GM19468 (cell line): ENCODE data around the gene DUSP8.

Source experiments
- ATAC-seq: cut with Tn5 transposase; IDR thresholded peaks from one replicate; pipeline ENCODE4 v1.9.1; 2021; ENCODE audit warnings: mild to moderate bottlenecking, moderate library complexity, moderate number of reproducible peaks; ENCODE audit not compliant: unreplicated experiment; ENCODE audit errors: extremely low read depth

Gene DUSP8

DNA sequence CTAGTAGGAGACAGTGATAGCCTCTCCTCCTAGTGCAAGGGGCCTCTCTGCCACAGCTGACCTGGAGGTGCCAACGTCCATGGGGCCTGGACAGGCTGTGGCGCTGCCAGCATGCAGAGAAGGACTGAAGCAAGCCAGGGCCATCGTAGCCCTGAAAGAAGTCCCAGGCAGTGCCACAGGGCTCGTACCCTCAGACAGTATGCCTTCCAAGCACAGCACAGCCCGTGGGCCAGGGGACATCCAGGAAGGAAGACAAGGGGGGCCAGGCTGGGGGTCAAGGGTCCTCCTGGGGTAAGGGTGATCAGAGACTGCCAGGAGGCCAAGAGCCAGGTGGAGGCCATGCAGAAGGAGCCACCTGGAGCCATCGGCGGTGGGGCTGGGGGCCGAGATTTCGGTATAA, 65.1 kb downstream of the DUSP8 start:
- ATAC-seq = no peak

DNA sequence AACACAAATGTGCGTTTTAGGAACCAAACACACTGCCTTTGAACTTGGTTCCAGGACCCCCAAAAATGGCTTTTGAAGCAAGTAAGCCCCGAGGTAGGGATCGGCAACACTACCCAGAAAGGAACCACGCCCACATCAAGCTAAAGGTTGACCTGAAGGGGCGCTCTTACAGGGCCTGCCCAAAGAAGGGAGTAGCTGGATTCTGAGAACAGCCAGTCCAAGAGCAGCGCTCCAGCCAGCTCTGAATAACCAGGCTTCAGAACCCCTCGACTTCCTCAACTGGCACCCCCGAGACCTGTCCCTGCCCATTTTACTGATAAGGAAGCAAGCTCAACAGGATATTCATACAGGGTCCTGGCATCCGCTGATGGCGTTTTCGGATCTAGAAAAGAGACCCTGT, 66.6 kb downstream of the DUSP8 start:
- ATAC-seq = no peak

- no peak for ATAC-seq
These were observed 67.3 kb downstream of the DUSP8 start for GRCh38 chr11:1504581-1505290.

DNA sequence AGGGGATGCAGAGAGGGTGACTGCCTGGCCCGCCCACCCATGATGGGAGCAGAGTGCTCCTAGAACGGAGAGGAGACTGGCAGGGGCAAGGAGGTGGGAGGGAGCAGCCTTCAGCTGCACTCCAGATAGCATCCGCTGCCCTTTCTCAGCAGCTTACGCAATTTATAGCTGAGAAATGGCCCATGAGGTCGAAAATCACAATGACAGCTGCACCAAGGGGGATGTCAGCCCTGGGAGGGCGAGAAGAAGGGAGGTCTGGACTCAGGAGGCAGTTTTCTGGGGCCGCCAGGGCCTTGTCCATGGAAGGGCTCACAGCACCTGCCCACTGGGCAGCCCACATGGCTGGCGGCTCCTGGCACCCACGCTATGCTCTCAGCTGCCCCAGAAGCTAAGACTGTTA, 67.9 kb downstream of the DUSP8 start:
- no peak for ATAC-seq
